HG03457 (cell line): Measurements from ENCODE around the gene SLC2A14.
"Not testable (repeated sequence)": the region's sequence is repeated elsewhere in the genome, so short reads cannot be mapped to it uniquely, and the experiment has no call there.

Experiments used
- ATAC-seq: cut with Tn5 transposase; IDR thresholded peaks from one replicate; pipeline ENCODE4 v1.9.1; 2021; ENCODE audit warnings: moderate number of reproducible peaks; ENCODE audit not compliant: unreplicated experiment

SLC2A14 gene

DNA sequence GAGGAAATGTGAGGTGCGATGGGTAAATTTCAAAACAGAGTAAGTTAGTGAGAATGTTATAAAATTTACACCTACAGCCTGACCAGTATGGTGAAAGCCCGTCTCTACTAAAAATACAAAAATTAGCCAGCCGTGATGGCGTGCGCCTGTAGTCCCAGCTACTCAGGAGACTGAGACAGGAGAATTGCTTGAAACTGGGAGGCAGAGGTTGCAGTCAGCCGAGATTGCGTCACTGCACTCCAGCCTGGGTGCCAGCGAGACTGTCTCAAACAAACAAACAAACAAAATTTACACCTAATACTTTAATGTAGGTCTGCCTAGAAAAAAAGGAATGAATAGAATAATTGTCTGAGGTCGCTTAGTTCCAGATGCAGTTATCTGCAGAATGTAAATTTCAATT lies 37.6 kb downstream of the SLC2A14 start:
- ATAC-seq = no peak

DNA sequence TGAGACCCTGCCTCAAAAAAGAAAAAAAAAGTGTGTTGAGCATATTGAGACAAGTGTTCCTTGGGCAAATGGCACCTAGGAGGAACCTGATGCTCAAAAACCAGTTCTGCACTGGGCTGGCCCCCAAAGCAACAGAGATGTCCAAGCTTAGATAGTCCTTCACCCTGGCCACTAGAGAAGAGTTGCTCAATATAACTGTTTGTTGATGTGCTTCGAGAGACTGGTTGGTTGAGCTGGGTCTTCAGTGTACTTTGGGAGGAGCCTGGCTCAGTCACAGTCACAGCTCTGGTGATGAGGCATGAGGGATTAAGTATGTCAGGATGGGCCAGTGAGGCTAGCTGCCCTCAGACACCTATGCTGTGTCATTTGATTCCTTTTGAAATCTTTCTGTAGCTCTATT lies 38.0 kb downstream of the SLC2A14 start:
- ATAC-seq = no peak

DNA sequence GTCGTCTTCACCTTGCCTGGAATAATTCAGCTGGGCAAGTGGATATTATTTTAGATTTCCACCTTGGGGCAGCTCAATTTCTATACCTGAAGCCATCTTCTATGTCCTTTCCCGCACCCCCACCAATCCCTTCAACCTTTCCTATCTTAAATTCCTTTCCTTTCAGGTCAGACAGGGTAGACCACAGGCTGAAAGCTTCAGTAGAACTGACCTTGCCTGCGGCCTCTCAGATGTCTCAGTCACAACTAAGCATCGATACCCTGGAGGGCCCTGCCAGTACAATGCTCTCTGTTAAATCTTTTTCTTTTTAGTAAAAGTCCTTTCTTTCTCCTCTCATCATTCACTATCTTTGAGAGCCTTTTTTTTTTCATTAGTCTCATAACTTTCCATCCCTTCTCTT lies 38.9 kb downstream of the SLC2A14 start:
- no peak for ATAC-seq

DNA sequence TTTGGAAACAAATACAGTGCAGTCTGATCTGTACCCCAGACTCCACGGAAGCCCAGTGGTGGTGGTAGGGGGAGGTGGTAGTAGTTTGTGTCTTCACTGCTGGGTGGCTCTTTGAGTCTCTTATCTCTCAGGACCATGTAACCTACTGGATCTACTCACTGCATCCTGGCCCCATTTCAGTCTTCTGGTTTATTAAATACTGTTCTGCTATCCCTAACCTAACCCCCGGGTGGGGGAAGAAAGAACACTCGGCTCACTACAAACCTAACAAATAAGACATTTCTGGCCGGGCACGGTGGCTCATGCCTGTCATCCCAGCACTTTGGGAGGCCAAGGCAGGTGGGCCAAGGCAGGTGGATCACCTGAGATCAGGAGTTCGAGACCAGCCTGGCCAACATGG lies 39.5 kb downstream of the SLC2A14 start:
- not testable (repeated sequence) for ATAC-seq

DNA sequence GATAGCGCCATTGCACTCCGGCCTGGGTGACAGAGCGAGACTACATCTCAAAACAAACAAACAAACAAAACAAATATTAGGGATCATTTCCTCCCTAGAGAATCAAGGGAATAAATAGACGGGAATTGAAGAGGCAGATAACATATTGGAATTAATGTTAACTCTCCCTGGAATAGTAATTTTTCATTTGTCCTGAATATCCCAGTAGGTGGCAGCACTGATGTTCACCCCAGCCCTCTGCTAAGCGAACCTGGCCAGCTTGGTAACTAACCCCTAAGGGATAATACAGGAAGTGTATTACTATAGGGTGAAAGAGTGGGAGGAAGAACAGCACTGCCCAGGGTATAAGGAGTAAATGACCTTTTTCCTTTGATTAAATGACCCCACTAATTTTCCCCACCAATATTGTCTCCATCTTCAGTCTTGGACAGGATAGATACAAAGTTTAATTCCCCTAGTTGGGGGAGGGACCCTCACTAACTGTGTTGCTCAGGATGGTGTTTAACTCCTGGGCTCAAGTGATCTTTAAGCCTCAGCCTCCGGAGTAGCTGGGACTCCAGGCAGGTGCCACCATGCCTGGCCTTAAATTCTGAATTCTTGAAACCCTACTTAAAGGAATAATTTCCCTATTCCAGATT lies 40.5 kb downstream of the SLC2A14 start:
- no peak for ATAC-seq

DNA sequence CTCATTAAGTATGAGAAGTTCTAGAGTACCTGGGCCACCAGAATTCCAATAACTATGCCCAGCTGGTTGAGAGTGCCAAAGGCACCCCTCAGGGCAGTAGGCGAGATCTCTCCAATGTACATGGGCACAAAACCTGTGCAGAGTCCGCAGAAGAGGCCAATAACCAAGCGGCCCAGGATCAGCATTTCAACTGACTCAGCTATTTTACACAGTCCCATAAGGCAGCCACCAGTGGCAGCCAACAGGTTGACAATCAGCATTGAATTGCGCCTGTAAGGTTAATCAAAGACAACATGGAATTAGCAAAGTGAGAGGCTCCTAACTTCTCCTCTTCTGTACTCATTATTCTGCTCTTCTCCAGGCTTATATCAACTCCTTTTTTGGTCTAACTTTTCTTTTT lies 43.0 kb downstream of the SLC2A14 start:
- ATAC-seq = not testable (repeated sequence)

DNA sequence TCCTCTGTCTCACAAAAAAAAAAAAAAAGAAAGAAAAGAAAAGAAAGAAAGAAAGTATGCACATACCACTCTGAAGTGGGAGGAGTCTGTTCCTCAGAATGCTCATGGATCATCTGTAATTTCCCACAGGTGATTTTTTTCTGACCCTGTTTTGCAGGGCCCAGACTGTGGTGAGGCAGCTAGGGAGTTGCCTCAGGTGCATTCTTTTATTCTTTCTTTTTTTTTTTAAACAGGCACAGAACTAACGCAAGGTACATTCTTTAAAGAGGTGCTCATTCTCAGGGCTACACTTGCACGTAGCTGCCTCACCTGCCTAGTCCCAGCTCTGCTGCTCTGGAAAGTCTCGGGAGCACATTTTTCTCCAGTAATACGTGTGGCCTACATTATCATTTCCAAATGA lies 47.0 kb downstream of the SLC2A14 start:
- ATAC-seq = not testable (repeated sequence)

DNA sequence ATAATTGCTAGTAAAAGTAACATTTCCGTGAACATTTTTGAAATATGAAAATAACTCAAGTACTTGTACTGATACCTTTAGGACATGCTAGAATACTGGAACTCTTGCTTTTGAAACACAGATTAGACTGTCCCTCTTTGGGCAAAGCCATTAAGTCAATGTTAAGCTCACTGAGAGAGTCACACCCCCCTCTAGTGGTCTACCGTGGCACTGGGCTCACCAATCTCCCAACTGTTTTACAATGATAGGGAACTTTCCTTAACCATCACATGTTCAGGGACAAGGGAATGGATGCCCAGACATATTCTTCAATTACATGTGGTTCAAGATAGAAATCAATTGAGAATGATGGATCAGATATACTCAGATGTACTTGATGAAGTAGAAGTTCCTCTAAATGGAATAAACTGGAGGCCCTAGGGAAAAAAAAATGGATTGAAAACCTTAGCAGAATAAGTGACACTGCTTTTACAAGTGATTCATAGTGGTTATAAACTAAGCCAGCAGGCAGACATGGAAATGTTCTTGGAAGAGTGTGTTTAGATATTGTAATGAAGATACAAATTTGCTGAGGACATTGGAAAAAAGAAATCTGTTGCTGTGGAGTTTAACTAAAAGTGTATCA lies 65.7 kb downstream of the SLC2A14 start:
- no peak for ATAC-seq

DNA sequence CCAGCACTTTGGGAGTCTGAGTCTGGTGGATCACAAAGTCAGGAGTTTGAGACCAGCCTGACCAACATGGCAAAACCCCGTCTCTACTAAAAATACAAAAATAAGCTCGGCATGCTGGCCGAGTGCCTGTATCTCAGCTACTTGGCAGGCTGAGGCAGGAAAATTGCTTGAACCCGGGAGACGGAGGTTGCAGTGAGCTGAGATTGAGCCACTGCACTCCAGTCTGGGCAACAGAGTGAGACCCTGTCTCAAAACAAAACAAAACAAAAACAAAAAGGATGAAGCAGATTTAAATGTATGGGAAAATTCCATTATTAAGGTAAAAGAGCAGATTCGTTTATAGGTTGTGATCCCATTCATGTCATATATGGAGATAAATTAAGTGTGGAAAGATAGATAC lies 66.4 kb downstream of the SLC2A14 start:
- ATAC-seq = not testable (repeated sequence)

DNA sequence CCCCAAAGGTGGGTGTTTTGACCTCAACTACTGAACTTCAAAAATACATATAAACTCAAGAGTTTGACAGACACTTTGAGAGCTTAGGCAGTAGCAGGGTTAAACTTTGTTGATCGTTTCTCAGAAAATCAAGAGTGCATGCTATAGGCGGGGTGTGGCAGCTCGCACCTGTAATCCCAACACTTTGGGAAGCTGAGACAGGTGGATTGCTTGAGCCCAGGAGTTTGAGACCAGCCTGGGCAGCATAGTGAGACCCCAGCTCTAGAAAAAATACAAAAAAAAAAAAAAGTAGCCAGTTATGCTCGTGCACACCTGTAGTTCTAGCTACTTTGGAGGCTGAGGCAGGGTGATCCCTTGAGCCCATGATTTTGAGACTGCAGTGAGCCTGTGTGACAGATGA lies 71.3 kb downstream of the SLC2A14 start:
- no peak for ATAC-seq

DNA sequence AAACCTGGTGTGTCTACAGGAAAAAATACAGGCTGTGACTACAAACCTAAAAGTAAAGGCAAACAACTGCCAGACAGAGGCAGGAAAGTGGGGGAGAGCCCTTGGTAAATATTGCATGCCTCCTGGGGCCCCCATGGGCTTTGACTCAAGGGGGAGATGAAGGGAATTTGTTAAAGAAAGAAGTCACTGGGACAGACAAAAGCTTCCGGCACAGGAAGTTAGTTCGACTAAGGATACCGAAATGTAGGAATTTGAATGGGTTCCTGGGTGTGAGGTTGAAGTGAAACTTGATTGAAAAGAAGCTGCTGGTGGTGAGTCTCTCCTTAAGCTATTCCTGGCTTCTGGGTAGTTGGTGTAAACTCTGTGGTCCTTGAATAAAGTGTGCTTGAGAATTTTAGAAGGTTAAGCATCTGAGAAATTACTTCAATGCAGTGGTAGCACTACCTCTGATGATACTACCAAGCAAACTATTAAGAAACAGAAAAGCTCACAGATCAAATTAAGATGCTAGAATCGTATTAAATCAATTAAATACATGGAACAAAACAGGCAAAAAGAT lies 73.9 kb downstream of the SLC2A14 start:
- ATAC-seq = not testable (repeated sequence)

DNA sequence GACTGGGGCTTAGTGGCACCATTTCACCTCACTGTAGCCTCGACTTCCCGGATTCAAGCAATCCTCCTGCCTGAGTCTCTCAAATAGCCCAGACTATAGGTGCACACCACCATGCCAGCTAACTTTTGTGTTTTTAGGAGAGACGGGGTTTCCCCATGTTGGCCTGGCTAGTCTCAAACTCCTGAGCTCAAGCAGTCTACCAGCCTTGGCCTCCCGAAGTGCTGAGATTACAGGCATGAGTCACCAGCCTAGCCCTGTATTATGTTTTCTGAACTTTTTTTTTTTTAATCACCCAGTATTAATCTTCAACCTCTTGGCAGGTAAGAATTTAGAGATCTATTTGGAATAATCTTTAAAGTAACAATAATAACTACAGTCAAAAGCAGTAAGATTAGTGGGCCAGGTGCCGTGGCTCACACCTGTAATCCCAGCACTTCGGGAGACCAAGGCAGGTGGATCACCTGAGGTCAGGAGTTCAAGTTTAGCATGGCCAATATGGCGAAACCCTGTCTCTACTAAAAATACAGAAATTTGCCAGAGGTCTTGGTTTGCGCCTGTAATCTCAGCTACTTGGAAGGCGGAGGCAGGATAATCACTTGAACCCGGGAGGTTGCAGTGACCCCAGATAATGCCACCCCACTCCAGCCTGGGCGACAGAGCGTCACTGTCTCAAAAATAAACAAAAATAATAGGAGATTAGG lies 74.9 kb downstream of the SLC2A14 start:
- no peak for ATAC-seq

DNA sequence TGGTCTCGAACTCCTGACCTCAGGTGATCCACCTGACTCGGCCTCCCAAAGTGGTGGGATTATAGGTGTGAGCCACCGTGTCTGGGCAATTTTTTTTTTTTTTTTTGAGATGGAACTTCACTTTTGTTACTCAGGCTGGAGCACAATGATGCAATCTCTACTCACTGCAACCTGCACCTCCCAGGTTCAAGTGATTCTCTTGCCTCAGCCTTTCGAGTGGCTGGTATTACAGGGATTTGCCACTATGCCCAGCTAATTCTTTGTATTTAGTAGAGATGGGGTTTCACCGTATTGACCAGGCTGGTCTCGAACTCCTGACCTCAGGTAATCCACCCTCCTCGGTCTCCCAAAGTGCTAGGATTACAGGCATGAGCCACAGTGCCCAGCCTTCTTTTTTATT lies 75.4 kb downstream of the SLC2A14 start:
- not testable (repeated sequence) for ATAC-seq

DNA sequence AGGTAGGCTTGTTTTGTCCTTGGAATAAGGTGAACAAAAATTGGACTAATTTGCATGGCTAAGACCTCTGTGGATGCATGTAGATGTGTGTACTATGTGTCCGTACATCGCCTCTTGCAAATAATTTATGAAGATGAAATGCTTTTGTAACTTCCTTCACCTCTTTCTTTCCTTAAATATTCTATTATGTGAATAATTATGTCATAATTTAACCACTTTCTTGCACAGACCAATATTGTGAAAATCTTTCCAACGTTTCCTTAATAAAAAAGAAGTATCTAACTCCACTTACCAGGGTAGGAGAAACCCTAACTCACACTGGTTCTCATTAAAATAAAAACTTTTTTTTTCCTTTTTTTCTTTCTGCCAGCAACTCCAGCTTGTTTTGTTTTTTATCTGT lies 79.5 kb downstream of the SLC2A14 start:
- ATAC-seq = no peak

DNA sequence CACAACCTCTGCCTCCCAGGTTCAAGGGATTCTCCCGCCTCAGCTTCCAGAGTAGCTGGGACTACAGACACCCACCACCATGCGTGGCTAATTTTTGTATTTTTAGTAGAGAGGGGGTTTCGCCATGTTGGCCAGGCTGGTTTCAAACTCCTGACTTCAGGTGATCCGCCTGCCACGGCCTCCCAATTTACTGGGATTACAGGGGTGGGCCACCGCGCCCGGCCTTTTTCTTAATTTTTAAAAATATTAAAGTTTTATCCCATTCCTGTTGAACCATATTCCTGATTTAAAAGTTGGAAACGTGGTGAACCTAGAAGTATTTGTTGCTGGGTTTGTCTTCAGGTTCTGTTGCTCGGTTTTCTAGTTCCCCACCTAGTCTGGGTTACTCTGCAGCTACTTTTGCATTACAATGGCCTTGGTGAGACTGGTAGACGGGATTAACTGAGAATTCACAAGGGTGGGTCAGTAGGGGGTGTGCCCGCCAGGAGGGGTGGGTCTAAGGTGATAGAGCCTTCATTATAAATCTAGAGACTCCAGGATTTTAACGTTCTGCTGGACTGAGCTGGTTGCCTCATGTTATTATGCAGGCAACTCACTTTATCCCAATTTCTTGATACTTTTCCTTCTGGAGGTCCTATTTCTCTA lies 83.7 kb downstream of the SLC2A14 start, which contains the start of gene NANOG:
NANOG (plus strand) TSS at position 519 of the 645 bp plus-strand sequence. CDS start 213 bp downstream, outside the sequence.
- ATAC-seq = not testable (repeated sequence)

DNA sequence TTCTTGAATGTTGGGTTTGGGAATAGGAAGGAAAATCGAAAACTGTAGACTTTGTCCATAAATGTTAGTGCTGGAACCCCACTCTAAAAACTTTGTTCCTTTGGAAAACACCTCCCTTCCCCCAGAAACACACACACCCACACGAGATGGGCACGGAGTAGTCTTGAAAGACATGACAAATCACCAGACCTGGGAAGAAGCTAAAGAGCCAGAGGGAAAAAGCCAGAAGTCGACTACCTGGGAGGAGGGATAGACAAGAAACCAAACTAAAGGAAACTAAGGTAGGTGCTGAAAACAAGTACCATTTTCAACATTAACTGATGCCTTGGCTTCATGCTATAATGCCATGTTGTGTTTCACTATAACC lies 84.4 kb downstream of the SLC2A14 start:
- no peak for ATAC-seq

DNA sequence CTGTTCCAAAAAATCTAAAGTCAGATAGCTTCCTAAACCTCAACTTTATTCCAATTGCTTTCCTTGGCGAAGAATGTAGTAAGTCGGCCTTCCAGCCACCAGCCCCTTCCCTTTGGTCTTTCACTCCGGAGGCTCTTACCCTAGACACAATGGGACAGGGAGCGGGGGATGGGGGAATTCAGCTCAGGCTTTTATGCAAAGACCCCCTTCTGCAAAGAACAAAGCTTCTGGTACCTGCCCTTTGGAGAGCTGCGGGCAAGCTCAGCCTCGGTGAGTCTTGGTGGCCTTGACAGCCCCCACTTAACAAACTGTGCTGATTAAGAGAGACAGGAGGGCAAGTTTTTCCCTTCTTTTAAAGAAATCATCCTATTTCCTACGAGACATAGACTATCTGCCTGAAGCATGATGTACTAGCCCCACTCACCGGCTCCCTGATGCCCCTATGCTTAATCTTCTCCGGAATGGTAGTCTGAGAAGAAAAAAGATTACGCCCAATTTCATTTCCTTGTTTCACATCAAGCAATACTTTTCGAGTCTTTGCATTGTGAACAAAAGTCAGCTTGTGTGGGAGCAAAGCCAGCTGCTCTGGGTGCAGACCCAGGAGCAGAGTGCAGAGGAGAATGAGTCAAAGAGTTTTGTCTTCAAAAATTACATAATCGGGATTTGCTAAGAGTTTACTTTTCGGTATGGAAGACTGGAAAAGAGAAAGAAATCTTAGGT lies 85.0 kb downstream of the SLC2A14 start:
- ATAC-seq = no peak

DNA sequence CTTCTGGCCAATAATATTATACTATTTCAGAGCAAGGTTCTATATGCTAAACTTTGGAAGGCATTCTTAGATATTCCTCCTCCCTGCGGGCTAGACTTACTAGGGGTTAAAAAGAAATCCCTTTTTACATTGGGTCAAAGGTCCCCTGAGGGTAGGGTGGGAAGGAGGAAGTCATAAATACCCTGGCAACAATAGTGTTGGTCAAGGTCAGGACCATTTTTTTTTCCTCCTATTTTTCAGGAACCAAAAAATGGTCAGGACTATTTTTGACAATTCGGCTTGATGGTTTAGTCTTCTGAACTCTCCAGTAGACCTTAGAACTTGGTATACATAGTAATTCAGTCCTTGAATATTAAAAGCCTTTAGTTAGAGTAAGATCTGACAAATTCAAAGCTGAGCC lies 88.0 kb downstream of the SLC2A14 start:
- no peak for ATAC-seq

DNA sequence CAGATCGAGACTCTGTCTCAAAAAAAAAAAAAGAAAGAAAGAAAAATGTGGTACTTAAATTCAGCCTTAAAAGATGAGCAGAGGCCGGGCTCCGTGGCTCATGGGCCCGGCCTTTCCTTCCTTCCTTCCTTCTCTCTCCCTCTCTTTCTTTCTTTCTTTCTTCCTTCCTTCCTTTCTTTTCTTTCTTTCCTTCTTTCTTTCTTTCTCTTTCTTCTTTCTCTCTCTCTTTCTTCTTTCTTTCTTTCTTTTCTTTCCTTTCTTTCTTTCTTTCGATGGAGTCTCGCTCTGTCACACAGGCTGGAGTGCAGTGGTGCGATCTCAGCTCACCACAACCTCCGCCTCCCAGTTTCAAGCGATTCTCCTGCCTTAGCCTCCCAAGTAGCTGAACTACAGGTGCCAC lies 89.3 kb downstream of the SLC2A14 start:
- not testable (repeated sequence) for ATAC-seq

DNA sequence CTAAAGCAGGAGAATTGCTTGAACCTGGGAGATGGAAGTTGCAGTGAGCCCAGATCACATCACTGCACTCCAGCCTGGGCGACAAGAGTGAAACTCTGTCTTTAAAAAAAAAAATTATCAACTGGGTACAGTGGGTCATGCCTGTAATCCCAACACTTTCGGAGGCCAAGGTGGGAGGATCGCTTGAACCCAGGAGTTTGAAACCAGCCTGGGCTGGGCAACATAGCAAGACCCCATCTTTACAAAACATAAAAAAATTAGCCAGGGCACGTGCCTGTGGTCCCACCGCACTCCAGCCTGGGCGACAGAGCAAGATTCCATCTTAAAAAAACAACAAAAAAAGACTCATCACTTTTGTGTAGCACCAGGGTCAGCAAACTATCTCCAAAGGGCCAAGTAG lies 90.7 kb downstream of the SLC2A14 start:
- ATAC-seq = no peak

DNA sequence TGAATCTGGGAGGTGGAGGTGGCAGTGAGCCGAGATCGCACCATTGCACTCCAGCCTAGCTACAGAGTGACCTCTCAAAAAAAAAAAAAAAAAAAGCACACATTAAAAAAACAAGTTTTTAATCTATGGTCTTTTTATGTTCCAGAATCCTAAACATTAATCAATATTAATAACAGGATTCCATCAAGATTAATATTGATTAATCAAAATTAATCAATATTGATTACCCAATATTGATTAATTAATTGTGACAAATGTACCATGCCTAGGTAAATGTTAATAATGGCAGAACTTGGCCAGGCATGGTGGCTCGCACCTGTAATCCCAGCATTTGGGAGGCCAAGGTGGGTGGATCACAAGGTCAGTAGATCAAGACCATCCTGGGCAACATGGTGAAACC lies 91.4 kb downstream of the SLC2A14 start:
- ATAC-seq = no peak
